GM18526 (cell line): Measurements from ENCODE around the gene CCDC63.

Experiments
- POLR2A ChIP-seq: IDR thresholded peaks from 3 replicates; pipeline ENCODE4 v1.6.1; 2011; ENCODE audit not compliant: insufficient read length; ENCODE audit errors: extremely low read depth

Gene CCDC63

DNA sequence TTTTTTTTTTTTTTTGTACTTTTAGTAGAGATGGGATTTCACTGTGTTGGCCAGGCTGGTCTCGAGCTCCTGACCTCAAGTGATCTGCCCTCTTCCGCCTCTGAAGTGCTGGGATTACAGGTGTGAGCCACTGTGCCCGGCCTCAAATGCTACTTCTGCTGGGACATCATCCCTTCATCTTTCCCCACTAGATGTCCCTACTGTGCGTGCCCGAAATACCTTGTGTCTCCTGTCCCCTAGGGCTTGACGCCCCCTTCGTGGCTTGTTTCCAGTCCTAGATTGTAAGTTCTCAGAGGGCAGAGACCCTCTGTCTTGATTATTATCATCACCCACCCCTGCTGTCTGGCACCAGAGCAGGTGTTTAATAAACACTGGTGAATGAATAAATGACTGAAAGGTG, 14.9 kb downstream of the CCDC63 start:
- no peak for TF ChIP-seq POLR2A

DNA sequence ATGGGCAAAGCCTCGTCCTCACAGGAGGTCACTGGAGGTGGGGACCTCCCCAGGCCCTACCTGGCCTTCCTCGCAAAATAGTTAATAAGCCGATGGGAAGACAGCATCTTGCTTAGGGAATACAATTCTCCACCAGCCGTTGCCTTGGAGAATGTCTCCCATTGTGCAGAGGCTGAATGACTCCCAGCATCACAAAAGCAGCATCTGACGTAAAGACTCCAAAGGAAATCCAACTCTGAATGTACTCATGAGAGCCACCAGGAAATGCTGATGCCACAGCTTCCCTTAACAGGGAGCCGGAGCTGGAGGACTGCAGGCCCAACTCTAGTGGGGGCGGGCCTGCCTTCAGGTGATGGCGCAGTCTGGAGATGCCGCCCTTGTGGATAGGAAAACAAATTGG, 15.5 kb downstream of the CCDC63 start:
- TF ChIP-seq POLR2A, result no peak

DNA sequence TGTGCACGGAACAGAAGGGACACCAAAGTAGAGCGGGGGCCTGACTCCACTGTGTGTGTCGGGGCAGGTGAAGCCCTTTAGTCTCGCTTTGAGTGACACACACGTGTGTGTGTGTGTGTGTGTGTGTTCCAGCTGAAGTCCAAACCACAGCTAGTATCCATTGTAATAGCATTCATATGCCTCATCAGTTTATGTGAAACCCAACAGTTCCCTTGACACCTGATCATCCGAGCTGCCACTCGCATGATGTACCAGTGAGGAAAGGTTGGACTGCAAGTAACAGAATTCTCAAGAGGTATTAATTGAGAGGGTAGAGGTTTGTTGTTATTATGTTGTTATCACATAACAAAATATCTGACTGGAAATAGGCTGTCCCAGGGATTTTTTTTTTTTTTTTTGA, 16.4 kb downstream of the CCDC63 start:
- TF ChIP-seq POLR2A, result no peak

DNA sequence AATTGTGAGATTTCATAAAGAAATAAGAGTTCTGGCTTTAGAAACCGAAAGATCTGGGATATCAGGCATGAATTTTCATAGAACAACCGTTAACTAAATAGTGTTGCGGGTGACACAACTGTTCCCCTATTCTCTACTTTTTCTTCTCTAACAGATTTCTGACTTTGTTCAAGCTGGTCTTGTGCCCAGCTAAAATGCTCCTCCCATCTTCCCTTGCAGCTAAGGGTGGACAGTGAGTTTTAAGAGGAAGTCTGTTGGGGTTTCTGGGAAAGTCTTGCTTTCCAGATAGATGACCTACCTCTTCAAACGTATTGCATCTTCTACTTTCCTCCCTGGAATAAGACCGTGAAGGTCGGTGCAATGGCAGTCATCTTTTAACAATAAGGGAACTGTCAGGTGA, 18.7 kb downstream of the CCDC63 start:
- no peak for TF ChIP-seq POLR2A

DNA sequence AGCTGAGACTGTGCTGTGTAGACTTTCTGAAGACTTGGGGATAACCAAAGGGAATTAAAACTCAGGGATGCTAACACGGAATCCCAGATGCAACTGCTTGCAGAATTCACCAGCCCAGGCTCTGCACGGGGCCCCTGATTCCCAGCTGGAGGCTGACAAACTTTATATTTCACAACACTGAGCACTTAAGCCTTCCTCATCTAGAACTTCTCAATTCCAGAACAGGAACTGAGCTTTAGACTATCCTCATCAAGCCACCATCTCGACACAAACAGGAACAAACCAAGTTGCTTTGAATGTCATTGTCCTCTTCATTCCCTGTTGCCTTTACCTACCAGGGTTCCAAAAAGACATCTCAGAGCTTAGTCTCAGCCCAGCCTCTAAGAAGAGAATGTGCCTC, 22.2 kb downstream of the CCDC63 start:
- TF ChIP-seq POLR2A, result no peak

DNA sequence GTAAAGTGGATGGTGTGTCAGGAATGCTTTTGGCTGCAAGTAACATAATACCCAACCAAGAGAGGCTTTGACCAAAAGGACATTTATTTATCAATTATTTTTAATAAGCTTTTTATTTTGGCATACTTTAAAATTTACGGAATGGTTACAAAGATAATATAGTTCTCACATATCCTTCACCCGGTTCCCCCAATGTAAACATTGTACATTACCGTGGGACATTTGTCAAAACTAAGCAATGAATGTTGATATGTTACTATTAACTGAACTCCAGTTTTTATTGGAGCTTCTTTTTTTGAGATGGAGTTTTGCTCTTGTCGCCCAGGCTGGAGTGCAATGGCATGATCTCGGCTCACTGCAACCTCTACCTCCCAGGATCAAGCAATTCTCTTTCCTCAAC, 23.0 kb downstream of the CCDC63 start:
- no peak for TF ChIP-seq POLR2A

DNA sequence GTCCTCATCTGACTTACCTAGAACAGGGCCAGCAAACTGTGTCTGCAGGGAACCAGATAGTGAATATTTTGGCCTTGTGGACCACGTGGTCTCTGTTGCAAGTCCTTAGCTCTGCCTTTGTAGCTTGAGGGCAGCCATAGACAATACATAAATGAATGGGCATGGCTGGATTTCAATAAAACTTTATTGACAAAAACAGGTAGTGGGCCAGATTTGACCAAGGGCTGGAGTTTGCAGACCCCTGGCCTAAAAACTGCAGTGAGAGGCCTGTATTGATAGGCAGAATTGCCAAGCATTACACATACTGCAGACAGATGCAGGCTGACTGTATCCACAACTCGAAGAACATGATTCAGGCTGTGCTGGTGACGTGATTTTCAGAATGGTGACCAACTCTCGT, 25.3 kb downstream of the CCDC63 start:
- no peak for TF ChIP-seq POLR2A

DNA sequence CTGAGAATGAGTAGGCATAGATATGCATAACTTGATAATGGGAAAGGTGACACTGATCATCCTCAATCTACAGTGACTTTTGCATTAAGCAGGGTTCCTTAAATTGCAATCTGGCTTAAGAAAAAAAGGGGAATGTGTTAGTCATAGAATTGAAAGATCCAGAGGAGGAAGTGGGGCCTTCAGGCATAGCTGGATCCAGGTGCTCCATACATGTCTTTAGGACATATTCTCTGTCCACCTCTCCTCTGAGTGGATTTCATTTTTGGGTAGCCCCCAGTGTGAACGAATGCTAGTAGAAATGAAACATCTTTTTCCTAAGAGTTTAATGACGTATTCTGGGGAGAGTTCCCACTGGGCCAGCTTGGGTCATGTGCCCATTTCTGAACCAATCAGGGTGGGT, 27.6 kb downstream of the CCDC63 start:
- no peak for TF ChIP-seq POLR2A

DNA sequence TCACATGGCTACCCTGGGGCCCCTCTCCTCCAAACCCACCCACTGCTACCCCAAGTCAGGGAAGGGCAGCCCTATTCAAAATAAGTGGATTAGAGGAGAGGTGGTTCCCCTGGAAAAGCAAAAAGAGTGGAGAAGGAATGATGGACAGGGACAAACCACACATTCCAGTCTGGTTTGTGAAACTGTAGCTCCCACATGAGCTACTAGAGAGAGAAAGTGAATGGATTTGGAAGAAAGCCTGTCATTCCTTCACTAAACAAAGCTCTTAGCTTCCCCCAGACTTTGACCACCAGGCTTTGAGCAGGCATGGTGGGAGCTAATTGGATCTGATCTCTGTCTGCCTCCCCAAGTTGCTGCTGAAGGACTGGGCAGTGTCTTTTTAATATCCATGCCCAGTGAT, 28.0 kb downstream of the CCDC63 start:
- TF ChIP-seq POLR2A, result no peak

DNA sequence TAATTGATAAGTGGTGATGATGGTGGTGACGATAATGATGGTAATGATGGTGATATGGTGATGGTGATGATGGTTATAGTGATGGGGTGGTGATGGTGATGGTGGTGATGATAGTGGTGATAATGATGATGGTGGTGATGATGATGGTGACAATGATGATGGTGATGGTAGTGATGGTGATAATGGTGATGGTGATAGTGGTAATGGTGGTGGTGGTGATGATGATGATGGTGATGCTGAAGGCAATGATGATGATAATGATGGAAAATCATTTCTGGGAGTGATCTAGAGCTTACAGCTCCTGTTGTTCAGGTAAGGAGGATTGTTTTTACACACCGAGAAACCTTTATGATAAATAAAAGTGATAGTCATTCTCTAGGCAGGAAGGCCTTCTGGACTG, 33.9 kb downstream of the CCDC63 start:
- no peak for TF ChIP-seq POLR2A

DNA sequence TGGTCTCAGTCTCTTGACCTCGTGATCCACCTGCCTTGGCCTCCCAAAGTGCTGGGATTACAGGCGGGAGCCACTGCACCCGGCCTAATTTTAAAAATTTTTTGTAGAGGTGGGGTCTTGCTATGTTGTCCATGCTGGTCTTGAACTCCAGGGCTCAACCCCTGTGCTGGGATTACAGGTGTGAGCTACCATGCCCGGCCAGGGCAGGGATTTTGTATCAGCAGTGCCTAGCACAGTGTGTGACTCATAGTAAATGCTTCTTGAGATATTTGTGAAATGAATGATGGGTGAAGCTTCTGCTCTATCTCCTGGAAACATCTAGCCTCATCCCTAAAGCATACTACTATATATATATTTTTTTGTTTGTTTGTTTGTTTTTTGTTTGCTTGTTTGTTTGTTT, 36.5 kb downstream of the CCDC63 start:
- no peak for TF ChIP-seq POLR2A

DNA sequence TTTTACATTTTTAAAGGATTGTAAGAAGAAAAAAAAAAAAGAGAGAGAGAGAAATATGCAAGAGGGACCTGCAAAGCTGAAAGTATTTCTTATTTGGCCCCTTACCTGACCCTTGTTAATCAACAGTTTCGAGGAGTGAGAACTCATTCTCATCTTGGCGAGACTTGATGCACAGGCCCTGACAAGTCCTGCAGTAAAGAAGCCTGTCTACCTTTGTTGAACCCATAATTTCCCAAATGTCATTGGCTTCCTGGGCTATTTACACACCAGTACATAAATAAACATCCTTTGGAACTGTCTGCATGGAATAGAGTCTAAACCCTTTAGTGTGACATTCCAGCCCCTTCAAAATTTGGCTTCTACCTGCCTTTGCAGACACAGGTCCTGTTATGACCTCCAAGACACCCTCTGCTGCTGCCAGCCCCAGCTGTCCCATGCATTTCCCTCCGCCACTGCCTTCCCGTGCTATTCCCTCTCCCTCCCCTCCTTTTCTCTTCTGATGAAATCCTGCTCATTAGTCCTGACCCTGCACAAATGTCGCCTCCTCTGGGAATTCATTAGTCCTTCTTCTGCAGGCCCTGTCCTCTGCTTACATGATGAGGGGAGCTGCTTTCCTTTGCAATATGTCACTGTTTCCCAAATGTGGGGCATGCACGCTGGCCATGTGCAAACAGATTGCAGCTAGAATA, 38.5 kb downstream of the CCDC63 start:
- TF ChIP-seq POLR2A, result no peak

DNA sequence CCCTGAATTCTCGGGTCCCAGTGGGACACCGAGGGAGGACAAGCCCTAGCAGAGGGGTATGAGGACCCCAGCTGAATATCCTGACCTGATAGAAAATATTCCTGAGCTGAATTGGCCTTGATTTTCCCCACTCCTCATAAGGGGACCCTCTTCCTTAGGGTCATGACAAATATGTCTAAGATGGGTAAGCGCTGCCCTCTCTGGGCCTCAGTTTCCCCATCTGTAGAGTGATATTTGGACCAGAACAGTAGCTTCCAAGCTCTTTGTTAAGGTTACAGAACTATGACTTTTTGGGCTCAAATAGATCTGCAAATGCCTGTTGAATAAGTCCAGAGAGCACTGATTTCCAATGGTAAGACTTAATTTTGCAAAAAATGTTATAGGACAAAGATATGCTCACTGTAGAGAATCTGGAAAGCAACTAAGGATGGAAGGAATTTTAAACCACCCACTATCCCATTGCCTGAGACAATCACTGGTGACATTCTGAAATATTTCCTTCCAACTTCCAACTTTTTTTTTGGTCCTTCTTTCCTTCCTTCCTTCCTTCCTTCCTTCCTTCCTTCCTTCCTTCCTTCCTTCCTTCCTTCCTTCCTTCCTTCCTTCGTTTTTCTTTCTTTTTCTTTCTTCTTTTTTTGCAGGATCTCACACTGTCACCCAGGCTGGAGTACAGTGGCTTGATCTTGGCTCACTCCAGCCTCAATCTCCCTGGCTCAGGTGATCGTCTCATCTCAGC, 41.6 kb downstream of the CCDC63 start:
- no peak for TF ChIP-seq POLR2A

DNA sequence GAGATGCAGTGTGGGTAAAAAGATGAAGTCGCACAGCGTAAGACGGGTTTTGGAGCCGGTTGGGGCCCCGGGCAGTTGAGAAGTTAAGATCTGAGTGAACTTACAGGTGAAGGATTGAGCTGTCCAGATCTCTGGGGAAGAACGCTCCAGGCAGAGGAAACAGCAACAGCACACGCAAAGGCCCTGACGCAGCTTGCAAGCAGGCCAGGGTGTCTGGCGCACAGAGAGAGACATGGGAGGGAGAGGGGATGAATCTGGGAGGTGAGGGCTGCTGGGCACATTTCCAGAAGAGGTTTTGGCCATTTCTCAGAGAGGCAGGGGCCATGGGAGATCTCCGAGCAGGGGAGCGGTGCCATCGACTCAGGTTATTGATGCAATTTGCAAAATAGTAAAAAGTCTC, 42.6 kb downstream of the CCDC63 start:
- no peak for TF ChIP-seq POLR2A

DNA sequence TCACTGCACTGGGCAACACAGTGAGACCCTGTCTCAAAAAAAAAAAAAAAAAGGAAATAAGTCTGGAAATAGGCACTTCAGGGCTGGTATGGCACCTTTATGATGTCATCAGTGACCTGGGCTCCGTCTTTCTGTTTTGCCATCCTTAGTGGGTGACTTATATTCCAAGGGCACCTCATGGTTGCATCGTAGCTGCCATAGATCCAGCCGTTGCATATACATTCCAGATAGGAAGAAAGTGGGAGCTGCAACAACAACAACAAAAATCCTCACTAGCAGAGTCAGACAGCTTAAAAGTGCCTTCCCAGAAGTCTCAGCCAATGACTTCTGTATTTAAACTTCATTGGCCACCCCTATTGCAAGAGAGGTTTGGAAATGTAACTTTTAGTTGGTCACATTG, 47.2 kb downstream of the CCDC63 start:
- no peak for TF ChIP-seq POLR2A

DNA sequence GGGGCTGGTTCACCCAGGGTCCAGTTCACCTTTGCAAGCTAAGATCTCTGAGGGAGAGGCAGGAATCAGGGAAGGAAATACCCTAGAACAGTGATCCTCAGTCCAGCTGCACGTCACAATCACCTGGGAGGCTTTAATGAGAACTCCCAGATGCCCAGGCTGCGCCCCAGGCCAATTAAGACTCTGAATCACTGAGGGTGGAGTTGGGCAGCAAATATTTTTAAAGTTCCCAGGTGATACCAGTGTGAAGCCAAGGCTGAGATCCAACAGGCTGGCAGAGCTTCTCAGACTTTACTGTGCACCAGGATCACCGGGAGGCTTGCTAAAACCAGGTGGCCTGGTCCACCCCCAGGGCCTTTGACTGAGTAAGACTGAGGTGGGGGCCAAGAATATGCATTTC, 49.8 kb downstream of the CCDC63 start:
- TF ChIP-seq POLR2A, result no peak

DNA sequence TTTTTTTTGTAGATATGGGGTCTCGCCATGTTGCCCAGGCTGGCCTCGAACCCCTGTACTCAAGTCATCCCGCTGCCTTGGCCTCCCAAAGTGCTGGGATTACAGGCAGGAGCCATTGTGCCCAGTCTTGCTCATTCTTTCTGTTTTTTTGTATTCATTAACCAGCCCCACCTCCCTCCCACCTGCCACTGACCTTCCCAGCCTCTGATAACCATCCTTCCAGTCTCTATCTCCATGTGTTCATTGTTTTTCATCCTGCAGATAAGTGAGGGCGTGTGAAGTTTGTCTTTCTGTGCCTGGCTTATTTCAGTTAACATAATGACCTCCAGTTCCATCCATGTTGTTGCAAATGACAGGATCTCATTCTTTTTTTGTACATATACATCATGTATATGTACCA, 54.6 kb downstream of the CCDC63 start:
- no peak for TF ChIP-seq POLR2A

DNA sequence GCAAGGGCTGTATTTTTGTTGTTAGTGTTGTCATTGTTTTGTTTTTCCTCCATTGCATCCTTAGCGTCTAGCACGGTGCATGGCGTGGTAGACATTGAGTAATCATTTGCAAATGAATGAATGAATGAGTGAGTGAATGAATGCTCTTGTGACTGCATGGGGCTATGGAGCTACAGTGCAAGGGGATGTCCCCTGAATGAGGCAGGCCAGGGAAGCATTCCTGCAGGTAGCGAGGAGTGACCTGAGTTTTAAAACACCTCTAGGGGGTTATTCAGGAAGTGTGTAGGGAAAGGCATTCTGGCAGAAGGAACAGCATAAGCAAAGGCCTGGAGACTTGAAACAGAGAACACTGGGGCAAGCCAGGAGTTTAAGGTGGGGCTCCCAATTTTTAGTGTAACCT, 56.7 kb downstream of the CCDC63 start:
- no peak for TF ChIP-seq POLR2A

DNA sequence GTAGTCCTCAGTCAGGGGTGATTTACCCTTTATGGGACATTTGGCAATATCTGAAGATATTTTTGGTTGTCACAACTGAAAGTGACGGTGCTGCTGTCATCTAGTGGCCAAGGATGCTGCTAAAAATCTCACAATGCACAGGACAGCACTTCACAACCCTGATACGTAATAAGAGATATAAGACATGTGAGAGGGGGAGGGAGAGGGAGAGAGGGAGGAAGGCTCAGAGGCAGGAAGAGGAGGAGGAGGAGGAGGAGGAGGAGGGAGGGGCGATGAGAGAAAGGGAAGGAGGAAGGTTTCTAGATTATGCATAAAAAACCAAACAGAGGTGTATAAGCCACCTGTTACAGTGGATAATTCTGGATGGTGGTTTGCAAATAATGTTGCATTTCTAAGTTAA, 59.3 kb downstream of the CCDC63 start:
- no peak for TF ChIP-seq POLR2A
